Mesendoderm (in vitro differentiated cells): ENCODE results near the gene EML2.

Experiments
- DNase-seq: peaks from one replicate; pipeline ENCODE4 v3.0.0; 2013
- H2AK5ac ChIP-seq: 2 replicates; pipeline ENCODE4 v1.6.1; 2013; ENCODE audit warnings: low read length, inconsistent platforms
- H2BK120ac ChIP-seq: 2 replicates; pipeline ENCODE4 v1.6.1; 2013; ENCODE audit warnings: low read depth, mild to moderate bottlenecking, low read length, moderate library complexity, mixed read lengths
- H2BK15ac ChIP-seq: replicated peaks from 2 replicates; pipeline ENCODE4 v1.6.1; 2013; ENCODE audit warnings: low read depth, mild to moderate bottlenecking, moderate library complexity
- H2BK5ac ChIP-seq: 2 replicates; pipeline ENCODE4 v1.6.1; 2013; ENCODE audit warnings: low read length, inconsistent platforms
- H3K18ac ChIP-seq: 2 replicates; pipeline ENCODE4 v1.6.1; 2013; ENCODE audit warnings: mild to moderate bottlenecking, low read length, mixed read lengths
- H3K23ac ChIP-seq: one replicate; pipeline ENCODE4 v1.6.1; 2013; ENCODE audit warnings: low read length
- H3K27ac ChIP-seq: 2 replicates; pipeline ENCODE4 v1.5.1; 2013; ENCODE audit warnings: low read depth, mild to moderate bottlenecking, inconsistent platforms, low read length, moderate library complexity
- H3K27me3 ChIP-seq: 2 replicates; pipeline ENCODE4 v1.6.1; 2013; ENCODE audit warnings: low read length, control low read depth, mild to moderate bottlenecking, inconsistent platforms; ENCODE audit not compliant: insufficient read depth, poor library complexity
- H3K36me3 ChIP-seq: 2 replicates; pipeline ENCODE4 v1.6.1; 2013; ENCODE audit warnings: low read length, inconsistent platforms; ENCODE audit not compliant: control insufficient read depth, insufficient read depth
- H3K4ac ChIP-seq: one replicate; pipeline ENCODE4 v1.6.1; 2013; ENCODE audit warnings: low read depth, mild to moderate bottlenecking, low read length, moderate library complexity
- H3K4me1 ChIP-seq: 2 replicates; pipeline ENCODE4 v1.6.1; 2013; ENCODE audit warnings: low read depth, low read length, inconsistent platforms; ENCODE audit not compliant: control insufficient read depth
- H3K4me2 ChIP-seq: 2 replicates; pipeline ENCODE4 v1.6.1; 2013; ENCODE audit warnings: low read length
- H3K4me3 ChIP-seq: 2 replicates; pipeline ENCODE4 v1.5.1; 2013; ENCODE audit warnings: mild to moderate bottlenecking, low read length
- H3K56ac ChIP-seq: one replicate; pipeline ENCODE4 v1.6.1; 2013; ENCODE audit warnings: low read length
- H3K79me1 ChIP-seq: 2 replicates; pipeline ENCODE4 v1.6.1; 2013; ENCODE audit warnings: low read length, inconsistent platforms
- H3K79me2 ChIP-seq: 2 replicates; pipeline ENCODE4 v1.6.1; 2013; ENCODE audit warnings: mild to moderate bottlenecking, low read length; ENCODE audit not compliant: control insufficient read depth, insufficient read depth
- H3K9ac ChIP-seq: 2 replicates; pipeline ENCODE4 v1.6.1; 2013; ENCODE audit warnings: low read length, inconsistent platforms
- H4K5ac ChIP-seq: one replicate; pipeline ENCODE4 v1.6.1; 2013; ENCODE audit warnings: low read length
- H4K8ac ChIP-seq: one replicate; pipeline ENCODE4 v1.6.1; 2013; ENCODE audit warnings: low read depth, mild to moderate bottlenecking, control low read depth, low read length, moderate library complexity
- WGBS: extraction: QIAGEN DNeasy Blood & Tissue Kit; methylation state at CpG from one replicate; pipeline ENCODE4 v1.1.7; 2013; ENCODE audit warnings: low lambda C conversion rate, missing lambda C conversion rate; ENCODE audit not compliant: insufficient coverage; ENCODE audit errors: extremely low coverage; 5-methylcytosine and 5-hydroxymethylcytosine counted together

The EML2 gene

DNA sequence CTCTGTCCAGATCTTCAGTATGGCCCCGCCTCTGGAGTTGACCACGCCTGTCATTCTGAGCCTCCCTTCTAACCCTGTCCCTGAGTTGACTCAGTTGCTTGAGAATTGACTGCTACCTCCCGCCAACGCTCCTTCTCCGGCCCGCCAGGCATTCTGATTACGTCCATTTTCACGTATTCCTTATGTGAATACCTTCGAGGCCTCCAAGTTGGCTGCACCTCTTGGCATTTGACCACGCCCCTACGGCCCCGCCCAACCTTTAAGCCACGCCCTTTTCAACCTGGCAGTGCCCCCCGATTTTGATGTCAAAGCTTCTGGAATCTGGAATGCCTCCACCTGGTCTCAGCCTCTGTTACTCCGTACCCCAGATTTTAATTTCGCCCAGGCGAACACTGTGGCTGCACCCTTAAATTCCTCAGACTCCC lies 1.7 kb upstream of the EML2 start:
- Histone ChIP-seq H3K23ac (no peak overlapping the region), H3K4me3 (no peak overlapping the region), H3K27me3 (no peaks in the 10 kb centered on the region), H2BK5ac (no peak overlapping the region), H2BK120ac (no peak overlapping the region), H4K8ac (no peak overlapping the region), H3K36me3 (no peaks in the 10 kb centered on the region), H3K4me1 (peaks cover 9% of the 10 kb centered on the region), H4K5ac (no peak overlapping the region), H3K27ac (no peak overlapping the region), H3K18ac (no peak overlapping the region), H2BK15ac (no peak overlapping the region), H3K4me2 (peak overlapping the region; percentile 52), H3K56ac (peak overlapping the region; percentile 63), H2AK5ac (no peak overlapping the region), H3K9ac (no peak overlapping the region), H3K4ac (no peak overlapping the region), H3K79me1 (no peaks in the 10 kb centered on the region), H3K79me2 (no peaks in the 10 kb centered on the region)
- WGBS = no CpG with 5 or more reads among the region's 17 CpGs
- DNase-seq = no peak

DNA sequence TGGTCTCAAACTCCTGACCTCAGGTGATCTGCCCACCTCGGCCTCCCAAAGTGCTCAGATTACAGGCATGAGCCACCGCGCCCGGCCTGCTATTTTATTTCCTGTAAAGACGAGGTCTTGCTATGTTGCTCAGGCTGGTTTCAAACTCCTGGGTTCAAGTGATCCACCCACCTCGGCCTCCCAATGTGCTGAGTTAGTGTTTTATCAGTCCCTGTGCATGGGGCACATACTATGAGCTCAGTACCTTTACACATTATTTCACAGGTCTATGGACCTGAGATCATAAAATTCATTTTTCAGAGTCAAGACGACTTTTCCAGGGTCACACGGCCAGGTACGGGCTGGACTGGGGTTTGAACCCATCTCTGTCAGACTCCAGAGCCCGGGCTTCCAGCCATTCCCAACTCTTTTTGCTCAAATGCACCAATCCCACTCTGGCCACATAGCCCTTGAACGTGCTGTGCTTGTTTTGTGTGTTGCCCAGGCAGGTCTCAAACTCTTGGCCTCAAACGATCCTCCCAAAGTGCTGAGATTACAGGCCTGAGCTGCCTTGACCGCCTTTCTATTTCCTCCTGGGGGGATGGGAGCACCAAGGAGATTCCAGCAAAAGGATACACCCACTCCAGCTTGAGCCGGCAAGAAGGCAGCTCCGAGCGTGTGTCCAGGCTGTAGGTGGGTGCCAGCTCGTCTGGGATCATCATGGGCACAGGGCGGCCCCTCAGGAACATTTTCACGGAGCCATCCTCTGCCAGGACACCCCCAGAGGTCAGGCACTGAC lies 1.1 kb downstream of the EML2 start:
- peak overlapping the region; percentile 56 for H3K27ac ChIP-seq

DNA sequence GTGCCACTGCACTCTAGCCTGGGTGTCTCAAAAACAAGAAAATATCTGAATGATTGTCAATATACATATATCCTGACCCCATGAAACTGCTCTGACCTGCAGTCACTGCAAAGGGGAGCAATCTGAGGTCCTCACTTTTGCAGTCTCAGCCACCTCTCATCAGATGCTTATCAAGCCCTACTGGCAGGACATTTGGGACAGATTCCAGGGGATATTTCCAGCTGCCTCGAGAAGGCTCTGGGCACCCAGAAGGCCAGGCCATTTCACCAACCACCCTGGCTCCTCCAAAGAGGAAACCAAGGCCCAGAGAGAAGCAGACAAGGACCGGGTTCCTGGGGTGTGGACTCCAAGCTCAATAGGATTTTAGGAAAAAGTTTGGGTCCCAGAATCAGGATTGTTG lies 2.3 kb downstream of the EML2 start:
- Histone ChIP-seq H3K4ac (no peak overlapping the region), H4K5ac (no peak overlapping the region), H2BK5ac (no peak overlapping the region), H3K23ac (no peak overlapping the region), H3K79me1 (no peaks in the 10 kb centered on the region), H3K56ac (no peak overlapping the region), H3K4me2 (no peak overlapping the region), H3K18ac (no peak overlapping the region), H3K79me2 (no peaks in the 10 kb centered on the region), H2AK5ac (no peak overlapping the region), H2BK15ac (no peak overlapping the region), H3K4me3 (no peak overlapping the region), H3K27me3 (no peaks in the 10 kb centered on the region), H2BK120ac (no peak overlapping the region), H4K8ac (no peak overlapping the region), H3K36me3 (no peaks in the 10 kb centered on the region), H3K27ac (no peak overlapping the region), H3K4me1 (peaks cover 7% of the 10 kb centered on the region), H3K9ac (no peak overlapping the region)
- DNase-seq = no peak
- no CpG with 5 or more reads among the region's 2 CpGs for WGBS

More for the DNA sequence above, 1.1 kb downstream of the EML2 start:
- peak overlapping the region; percentile 76 for H3K9ac ChIP-seq
- H3K79me1 ChIP-seq = no peaks in the 10 kb centered on the region
- H3K79me2 ChIP-seq = no peaks in the 10 kb centered on the region
- no peak overlapping the region for H2BK120ac ChIP-seq
- H4K8ac ChIP-seq = no peak overlapping the region
- H4K5ac ChIP-seq = no peak overlapping the region
- H2BK5ac ChIP-seq = no peak overlapping the region
- peak overlapping the region; percentile 67 for H3K4me3 ChIP-seq
- H3K4me1 ChIP-seq = peaks cover 3% of the 10 kb centered on the region
- DNase-seq = peak; percentile 80
- no peak overlapping the region for H3K23ac ChIP-seq
- H3K56ac ChIP-seq = peak overlapping the region; percentile 93
- H2BK15ac ChIP-seq = no peak overlapping the region
- H3K27me3 ChIP-seq = no peaks in the 10 kb centered on the region
- H3K36me3 ChIP-seq = no peaks in the 10 kb centered on the region
- no peak overlapping the region for H2AK5ac ChIP-seq
- peak overlapping the region; percentile 52 for H3K18ac ChIP-seq
- peak overlapping the region; percentile 94 for H3K4me2 ChIP-seq
- no CpG with 5 or more reads among the region's 19 CpGs for WGBS
- peak overlapping the region; percentile 40 for H3K4ac ChIP-seq

DNA sequence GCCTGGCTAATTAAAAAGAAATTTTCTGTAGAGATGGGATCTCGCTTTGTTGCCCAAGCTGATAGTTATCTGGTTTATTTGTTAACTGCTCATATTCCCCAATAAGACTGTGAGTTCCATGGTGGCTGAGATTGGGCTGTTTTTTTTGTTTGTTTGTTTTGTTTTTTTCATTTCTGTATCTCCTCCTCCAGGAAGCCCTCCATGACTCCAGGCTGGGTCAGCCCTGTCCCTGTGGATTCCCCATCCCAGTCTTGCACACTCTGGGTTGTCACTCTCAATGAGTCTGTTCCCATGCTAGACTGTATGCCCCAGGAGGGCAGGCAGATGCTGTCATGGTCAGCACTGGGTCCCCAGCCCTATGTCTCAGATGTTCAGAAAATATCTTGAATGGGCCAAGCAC lies 2.9 kb downstream of the EML2 start:
- no peak for DNase-seq
- Histone ChIP-seq H3K79me2 (no peaks in the 10 kb centered on the region), H3K4me1 (peaks cover 7% of the 10 kb centered on the region), H2BK15ac (no peak overlapping the region), H3K36me3 (no peaks in the 10 kb centered on the region), H3K18ac (no peak overlapping the region), H2BK120ac (no peak overlapping the region), H2BK5ac (no peak overlapping the region), H3K56ac (no peak overlapping the region), H3K4me3 (no peak overlapping the region), H3K9ac (no peak overlapping the region), H3K23ac (no peak overlapping the region), H4K5ac (no peak overlapping the region), H4K8ac (no peak overlapping the region), H3K27me3 (no peaks in the 10 kb centered on the region), H3K4ac (no peak overlapping the region), H3K79me1 (no peaks in the 10 kb centered on the region), H2AK5ac (no peak overlapping the region), H3K4me2 (no peak overlapping the region), H3K27ac (no peak overlapping the region)
- no CpG with 5 or more reads among the region's 1 CpG for WGBS

DNA sequence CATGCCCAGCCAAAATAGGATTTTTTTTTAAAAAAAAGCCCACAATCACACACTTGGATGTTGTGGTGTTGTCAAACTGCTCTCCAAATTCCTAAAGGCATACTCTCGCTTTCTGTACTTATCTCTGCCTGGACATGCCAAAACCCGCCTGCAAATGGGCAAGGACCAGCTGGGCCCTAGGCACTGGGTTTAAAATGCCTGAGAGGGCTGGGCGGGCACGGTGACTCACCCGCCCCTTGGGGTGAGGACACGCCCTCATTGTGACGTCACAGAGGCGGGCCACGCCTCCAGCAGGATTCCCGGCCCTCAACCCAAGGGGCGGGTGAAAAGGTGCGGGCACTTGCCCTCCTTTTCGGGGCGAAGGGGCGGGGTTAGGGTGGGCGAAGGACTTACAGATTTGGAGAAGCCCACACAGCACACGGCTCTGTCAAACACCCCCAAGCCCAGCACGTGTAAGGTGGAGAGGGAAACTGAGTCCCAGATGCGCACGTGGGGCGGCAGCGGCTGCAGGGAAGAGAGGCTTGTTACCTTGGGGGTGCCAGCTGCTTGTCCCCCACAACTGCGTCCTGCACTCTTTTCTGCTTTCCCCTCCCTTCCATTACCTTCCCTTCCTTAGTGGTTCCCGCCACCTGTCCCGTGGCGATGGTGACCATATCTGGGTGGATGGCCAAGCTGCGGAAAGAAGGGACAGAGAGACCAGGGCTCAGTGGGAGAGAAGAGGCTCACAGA lies 6.6 kb downstream of the EML2 start:
- Histone ChIP-seq H2BK120ac (no peak overlapping the region), H3K79me2 (no peaks in the 10 kb centered on the region), H3K4me3 (no peak overlapping the region), H3K36me3 (no peaks in the 10 kb centered on the region), H3K79me1 (no peaks in the 10 kb centered on the region), H2AK5ac (no peak overlapping the region), H4K5ac (no peak overlapping the region), H4K8ac (no peak overlapping the region), H3K27ac (peak overlapping the region; percentile 29), H2BK15ac (no peak overlapping the region), H3K56ac (peak overlapping the region; percentile 88), H3K9ac (peak overlapping the region; percentile 65), H3K4me1 (peaks cover 6% of the 10 kb centered on the region), H3K4ac (peak overlapping the region; percentile 78), H3K4me2 (peak overlapping the region; percentile 73), H3K23ac (no peak overlapping the region), H3K18ac (no peak overlapping the region), H3K27me3 (no peaks in the 10 kb centered on the region), H2BK5ac (no peak overlapping the region)
- DNase-seq = peak; percentile 92
- no CpG with 5 or more reads among the region's 27 CpGs for WGBS
